Cardiac muscle cell (in vitro differentiated cells and primary cell): Measurements from ENCODE around the gene AATK. TPM values are rescaled to one million over a fixed set of nuclear protein-coding genes. Genes with fewer than 3 reads are reported as not detected.

ENCODE experiments used
- DNase-seq, 2 donors: peaks; one replicate each; pipeline versions ENCODE4 v3.0.0 to v3.0.0-alpha.2; 2010 to 2017; ENCODE audit warnings: low read depth in 1 of 2, low spot score in 1 of 2
- H3K27ac ChIP-seq: fragments of 200-600 bp; sonication (generic); 2 replicates; pipeline ENCODE4 v1.5.1; 2016
- H3K27me3 ChIP-seq: fragments of 200-600 bp; sonication (generic); 2 replicates; pipeline ENCODE4 v1.6.0; 2016; ENCODE audit warnings: control low read depth
- H3K36me3 ChIP-seq: fragments of 200-600 bp; sonication (generic); 2 replicates; pipeline ENCODE4 v1.5.1; 2016; ENCODE audit warnings: control low read depth
- H3K4me1 ChIP-seq: fragments of 200-600 bp; sonication (generic); 2 replicates; pipeline ENCODE4 v1.8.1; 2017; ENCODE audit warnings: low read depth, mild to moderate bottlenecking, mixed run types
- H3K4me3 ChIP-seq: fragments of 200-600 bp; sonication (generic); 2 replicates; pipeline ENCODE4 v1.5.1; 2016; ENCODE audit warnings: mild to moderate bottlenecking
- H3K9me3 ChIP-seq: fragments of 200-600 bp; sonication (generic); 2 replicates; pipeline ENCODE4 v1.5.1; 2017; ENCODE audit warnings: low read depth, mild to moderate bottlenecking, control low read depth
- polyA plus RNA-seq: library from polyadenylated mRNA; unstranded; fragments of >200 nt; fragmentation: Nextera tagmentation; extraction: Ambion mirVana; gene quantifications from 2 replicates; pipeline ENCODE4 v1.2.1, GENCODE V29; 2016
- total RNA-seq: library from RNA; depleted of rRNA; stranded (reverse); fragments of >200 nt; gene quantifications from 2 replicates; pipeline ENCODE4 v1.2.3, GENCODE V29; 2016
- TF ChIP-seq, protein P1 (sequence below): IDR thresholded peaks from 2 replicates; pipeline ENCODE4 v1.5.1; 2012; ENCODE audit warnings: low read depth, mild to moderate bottlenecking, low read length

The AATK gene
- total and polyA plus RNA-seq, 2 experiments from 2014 or later = 8.0 to 21.9 TPM

- TF ChIP-seq, protein P1, sequence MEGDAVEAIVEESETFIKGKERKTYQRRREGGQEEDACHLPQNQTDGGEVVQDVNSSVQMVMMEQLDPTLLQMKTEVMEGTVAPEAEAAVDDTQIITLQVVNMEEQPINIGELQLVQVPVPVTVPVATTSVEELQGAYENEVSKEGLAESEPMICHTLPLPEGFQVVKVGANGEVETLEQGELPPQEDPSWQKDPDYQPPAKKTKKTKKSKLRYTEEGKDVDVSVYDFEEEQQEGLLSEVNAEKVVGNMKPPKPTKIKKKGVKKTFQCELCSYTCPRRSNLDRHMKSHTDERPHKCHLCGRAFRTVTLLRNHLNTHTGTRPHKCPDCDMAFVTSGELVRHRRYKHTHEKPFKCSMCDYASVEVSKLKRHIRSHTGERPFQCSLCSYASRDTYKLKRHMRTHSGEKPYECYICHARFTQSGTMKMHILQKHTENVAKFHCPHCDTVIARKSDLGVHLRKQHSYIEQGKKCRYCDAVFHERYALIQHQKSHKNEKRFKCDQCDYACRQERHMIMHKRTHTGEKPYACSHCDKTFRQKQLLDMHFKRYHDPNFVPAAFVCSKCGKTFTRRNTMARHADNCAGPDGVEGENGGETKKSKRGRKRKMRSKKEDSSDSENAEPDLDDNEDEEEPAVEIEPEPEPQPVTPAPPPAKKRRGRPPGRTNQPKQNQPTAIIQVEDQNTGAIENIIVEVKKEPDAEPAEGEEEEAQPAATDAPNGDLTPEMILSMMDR = peak; percentile 70
- Histone ChIP-seq H3K4me3 (no peak overlapping the region), H3K9me3 (no peaks in the 10 kb centered on the region), H3K27ac (no peak overlapping the region), H3K4me1 (peaks cover 41% of the 10 kb centered on the region), H3K36me3 (no peaks in the 10 kb centered on the region), H3K27me3 (no peaks in the 10 kb centered on the region)
- DNase-seq = peak; percentile 83 to 87
These were observed 68.7 kb downstream of the AATK start for GRCh38 chr17:81097134-81097942.

DNA sequence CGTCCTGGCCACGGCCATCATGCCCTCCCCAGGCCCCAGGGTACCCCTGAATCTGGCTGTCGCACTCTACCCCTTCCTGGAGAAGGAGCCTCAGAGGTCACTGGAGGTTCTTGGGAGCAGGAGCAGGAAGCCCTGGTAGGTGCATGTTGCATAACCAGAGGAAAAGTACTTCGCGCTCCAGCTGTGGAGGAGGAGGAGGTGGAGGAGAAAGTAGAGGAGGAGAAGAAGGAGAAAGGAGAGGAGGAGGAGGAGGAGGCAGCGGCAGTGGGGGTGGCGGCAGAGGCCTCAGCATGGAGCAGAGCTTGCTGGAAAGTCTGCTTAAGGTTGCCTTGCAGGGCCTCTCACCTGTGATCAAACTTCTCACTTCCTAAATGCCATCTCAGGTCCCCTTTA is 69.3 kb downstream of the AATK start:
- Histone ChIP-seq H3K27ac (no peak overlapping the region), H3K9me3 (no peaks in the 10 kb centered on the region), H3K4me3 (no peak overlapping the region), H3K4me1 (peaks cover 41% of the 10 kb centered on the region), H3K27me3 (no peaks in the 10 kb centered on the region), H3K36me3 (no peaks in the 10 kb centered on the region)
- DNase-seq = peak in 1 of 2 donors; percentile 33
- TF ChIP-seq, protein P1 = no peak

DNA sequence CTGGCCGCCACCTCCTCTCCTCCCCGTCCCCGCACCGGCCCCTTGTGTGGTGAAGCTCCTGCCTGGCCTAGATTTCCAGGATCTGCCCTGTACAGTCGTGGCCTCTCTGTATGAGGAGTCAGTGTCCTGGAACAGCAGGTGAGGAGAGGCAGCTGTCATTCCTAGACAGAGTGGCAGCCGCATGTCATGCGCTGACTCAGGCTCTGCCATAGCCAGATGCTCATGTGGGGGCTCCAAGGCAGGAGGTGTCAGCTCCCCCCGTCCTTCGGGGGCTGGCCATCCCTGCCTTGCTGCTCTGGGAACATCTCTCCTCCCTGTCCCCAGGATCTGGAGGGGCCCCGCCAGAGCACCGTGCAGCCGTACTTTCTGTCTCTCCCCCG is 70.6 kb downstream of the AATK start:
- H3K4me1 ChIP-seq = peaks cover 41% of the 10 kb centered on the region
- TF ChIP-seq, protein P1 = no peak
- peak overlapping the region; percentile 42 for H3K27ac ChIP-seq
- no peak overlapping the region for H3K4me3 ChIP-seq
- H3K36me3 ChIP-seq = no peaks in the 10 kb centered on the region
- H3K27me3 ChIP-seq = no peaks in the 10 kb centered on the region
- H3K9me3 ChIP-seq = no peaks in the 10 kb centered on the region
- DNase-seq = no peak

- Histone ChIP-seq H3K4me1 (peaks cover 41% of the 10 kb centered on the region), H3K9me3 (no peaks in the 10 kb centered on the region), H3K4me3 (no peak overlapping the region), H3K36me3 (no peaks in the 10 kb centered on the region), H3K27me3 (no peaks in the 10 kb centered on the region), H3K27ac (peak overlapping the region; percentile 42)
- peak; percentile 69 to 97 for DNase-seq
- TF ChIP-seq, protein P1 = no peak
These were observed 71.3 kb downstream of the AATK start for GRCh38 chr17:81094509-81095382.

DNA sequence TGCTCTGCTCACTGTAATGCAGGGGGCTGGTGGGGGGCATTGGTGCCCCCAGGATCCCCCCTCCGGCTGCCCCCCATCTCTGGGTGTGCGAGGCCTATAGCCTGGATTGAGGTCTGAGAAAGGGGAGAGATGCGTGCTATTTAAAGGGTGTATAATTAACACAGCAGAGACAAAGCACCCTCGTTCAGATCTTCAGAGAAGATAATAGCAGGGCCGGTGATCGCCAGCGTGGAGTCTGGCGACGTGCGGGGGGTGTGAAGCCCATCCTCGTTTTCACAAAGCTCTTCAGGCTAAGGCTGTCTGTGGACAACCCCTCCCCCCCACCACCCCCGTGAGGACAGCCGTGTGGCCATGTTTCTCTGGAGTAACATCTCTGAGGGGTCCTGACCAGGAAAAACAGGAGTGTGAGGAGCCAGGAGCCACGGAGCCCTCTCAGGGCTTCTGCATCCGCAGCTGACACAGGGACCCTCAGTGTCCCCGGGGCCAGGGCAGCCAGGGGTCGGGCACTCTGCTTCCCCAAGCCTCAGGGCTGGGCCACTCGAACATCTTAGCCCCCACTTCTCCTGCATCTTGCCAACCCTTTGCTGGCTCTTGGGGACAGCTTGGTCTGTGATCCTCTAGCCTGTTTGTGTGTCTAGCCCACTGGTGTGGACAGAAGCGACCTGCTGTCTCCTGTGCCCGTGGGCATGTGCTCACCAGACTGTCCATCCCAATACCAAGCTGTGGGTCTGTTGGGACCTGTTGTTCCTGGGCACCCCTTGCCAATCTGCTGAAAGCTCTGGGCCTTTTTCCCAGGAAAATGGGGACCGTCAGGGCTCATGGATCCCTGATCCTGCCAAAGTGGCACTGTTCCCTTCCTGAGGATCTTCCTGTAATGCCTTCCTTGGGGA is 72.2 kb downstream of the AATK start:
- Histone ChIP-seq H3K4me3 (no peak overlapping the region), H3K9me3 (no peaks in the 10 kb centered on the region), H3K4me1 (peaks cover 41% of the 10 kb centered on the region), H3K36me3 (no peaks in the 10 kb centered on the region), H3K27me3 (no peaks in the 10 kb centered on the region), H3K27ac (peak overlapping the region; percentile 42)
- TF ChIP-seq, protein P1 = no peak
- no peak for DNase-seq
